Liver (tissue), 3 donors: ENCODE measurements around the gene HS6ST3.

ENCODE experiments used
- CTCF ChIP-seq: fragments of 150-350 bp; IDR thresholded peaks from 2 replicates; pipeline ENCODE4 v1.5.1; 2017; ENCODE audit warnings: improper control_type of control experiment, low read depth, low read length; ENCODE audit not compliant: missing input control
- HNF4G ChIP-seq: IDR thresholded peaks from 2 replicates; pipeline ENCODE4 v1.6.1; 2016; ENCODE audit warnings: antibody characterized with exemption
- JUND ChIP-seq, 2 donors: IDR thresholded peaks; 2 replicates each; pipeline ENCODE4 v1.6.1; 2016; ENCODE audit warnings: antibody characterized with exemption in 2 of 2
- TF ChIP-seq, protein P1 (sequence below): IDR thresholded peaks from 2 replicates; pipeline ENCODE4 v1.6.1; 2016; ENCODE audit warnings: antibody characterized with exemption, mild to moderate bottlenecking
- donor health status: healthy.
- donor health status: healthy.

- TF ChIP-seq HNF4G (no peak), JUND (IDR thresholded peaks at IDR 0.05) (no peak), CTCF (no peak)
- TF ChIP-seq, protein P1, sequence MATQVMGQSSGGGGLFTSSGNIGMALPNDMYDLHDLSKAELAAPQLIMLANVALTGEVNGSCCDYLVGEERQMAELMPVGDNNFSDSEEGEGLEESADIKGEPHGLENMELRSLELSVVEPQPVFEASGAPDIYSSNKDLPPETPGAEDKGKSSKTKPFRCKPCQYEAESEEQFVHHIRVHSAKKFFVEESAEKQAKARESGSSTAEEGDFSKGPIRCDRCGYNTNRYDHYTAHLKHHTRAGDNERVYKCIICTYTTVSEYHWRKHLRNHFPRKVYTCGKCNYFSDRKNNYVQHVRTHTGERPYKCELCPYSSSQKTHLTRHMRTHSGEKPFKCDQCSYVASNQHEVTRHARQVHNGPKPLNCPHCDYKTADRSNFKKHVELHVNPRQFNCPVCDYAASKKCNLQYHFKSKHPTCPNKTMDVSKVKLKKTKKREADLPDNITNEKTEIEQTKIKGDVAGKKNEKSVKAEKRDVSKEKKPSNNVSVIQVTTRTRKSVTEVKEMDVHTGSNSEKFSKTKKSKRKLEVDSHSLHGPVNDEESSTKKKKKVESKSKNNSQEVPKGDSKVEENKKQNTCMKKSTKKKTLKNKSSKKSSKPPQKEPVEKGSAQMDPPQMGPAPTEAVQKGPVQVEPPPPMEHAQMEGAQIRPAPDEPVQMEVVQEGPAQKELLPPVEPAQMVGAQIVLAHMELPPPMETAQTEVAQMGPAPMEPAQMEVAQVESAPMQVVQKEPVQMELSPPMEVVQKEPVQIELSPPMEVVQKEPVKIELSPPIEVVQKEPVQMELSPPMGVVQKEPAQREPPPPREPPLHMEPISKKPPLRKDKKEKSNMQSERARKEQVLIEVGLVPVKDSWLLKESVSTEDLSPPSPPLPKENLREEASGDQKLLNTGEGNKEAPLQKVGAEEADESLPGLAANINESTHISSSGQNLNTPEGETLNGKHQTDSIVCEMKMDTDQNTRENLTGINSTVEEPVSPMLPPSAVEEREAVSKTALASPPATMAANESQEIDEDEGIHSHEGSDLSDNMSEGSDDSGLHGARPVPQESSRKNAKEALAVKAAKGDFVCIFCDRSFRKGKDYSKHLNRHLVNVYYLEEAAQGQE: no peak
Measured at GRCh38 chr13:96804174-96804573, 714.3 kb downstream of the HS6ST3 start.
